Gastrocnemius medialis (tissue), 4 donors: ENCODE data around the gene GPAT2. TPM values are rescaled to one million over a fixed set of nuclear protein-coding genes. Genes with fewer than 3 reads are reported as not detected.
"Not testable (repeated sequence)": the region's sequence is repeated elsewhere in the genome, so short reads cannot be mapped to it uniquely, and the experiment has no call there.

Experiments
- ATAC-seq, 2 donors: fragments of 150-250 bp; one replicate each; pipeline ENCODE4 v1.9.1; 2016
- DNase-seq, 2 donors: peaks; one replicate each; pipeline ENCODE4 v3.0.0-alpha.2; 2019
- H3K27ac ChIP-seq, 4 donors: fragments of 200-600 bp; sonication (generic); 1 replicate in 1 of 4; 2 replicates in 3 of 4; pipeline ENCODE4 v1.5.1; 2016 to 2018; ENCODE audit warnings: mild to moderate bottlenecking in 2 of 4, moderate library complexity in 1 of 4
- H3K27me3 ChIP-seq, 3 donors: fragments of 200-600 bp; sonication (generic) in 2 of 3; 1 replicate in 1 of 3; 2 replicates in 2 of 3; pipeline versions ENCODE4 v1.5.1 to v1.6.0; 2016 to 2019; ENCODE audit warnings: mild to moderate bottlenecking in 1 of 3, moderate library complexity in 1 of 3
- H3K36me3 ChIP-seq, 2 donors: fragments of 200-600 bp; sonication (generic) in 1 of 2; one replicate each; pipeline ENCODE4 v1.5.1; 2017 to 2018
- H3K4me1 ChIP-seq, 2 donors: fragments of 200-600 bp; sonication (generic) in 1 of 2; one replicate each; pipeline ENCODE4 v1.5.1; 2016 to 2017; ENCODE audit warnings: mild to moderate bottlenecking in 2 of 2
- H3K4me3 ChIP-seq, 4 donors: fragments of 200-600 bp; sonication (generic) in 3 of 4; 1 replicate in 1 of 4; 2 replicates in 3 of 4; pipeline ENCODE4 v1.5.1; 2016 to 2019; ENCODE audit warnings: mild to moderate bottlenecking in 2 of 4
- H3K9me3 ChIP-seq, 3 donors: fragments of 200-600 bp; sonication (generic) in 2 of 3; 1 replicate in 1 of 3; 2 replicates in 2 of 3; pipeline ENCODE4 v1.5.1; 2016 to 2019
- POLR2A ChIP-seq, 2 donors: fragments of 450-650 bp; IDR thresholded peaks; one replicate each; pipeline ENCODE4 v1.6.1; 2017; ENCODE audit warnings: antibody characterized with exemption in 2 of 2, mild to moderate bottlenecking in 2 of 2, moderate library complexity in 2 of 2
- in situ Hi-C, 4 donors: fragments of 200-750 bp; cut with MboI; loops; one replicate each; pipeline versions ENCODE4 v1.15.0 to v1.8.0; 2017; ENCODE audit warnings: low sequenced_read_pairs in 4 of 4
- intact Hi-C: fragments of 100-400 bp; cut with DNase I; formaldehyde crosslinking; loops from one replicate; pipeline ENCODE4 v1.15.1; 2023; ENCODE audit warnings: low total_unique reads
- total RNA-seq, 4 donors: library from RNA; depleted of rRNA; stranded (reverse); fragments of >200 nt; gene quantifications; one replicate each; pipeline versions ENCODE4 v1.1.0 to v1.2.3, GENCODE V29; 2016
- TF ChIP-seq, protein P1 (sequence below), 5 experiments: fragments of 450-650 bp in 3 of 5; fragments of 200-600 bp in 2 of 5; sonication (generic) in 2 of 5; IDR thresholded peaks in 4 of 5; conservative IDR thresholded peaks in 1 of 5; 1 replicate in 4 of 5; 2 replicates in 1 of 5; pipeline ENCODE4 v1.5.1; 2016 to 2019; ENCODE audit warnings: antibody characterized with exemption in 5 of 5, mild to moderate bottlenecking in 3 of 5, moderate library complexity in 3 of 5

Gene GPAT2
- total RNA-seq, 4 donors from 2014 or later = 1.1 to 8.2 (median 4.9) TPM

GRCh38 chr2:95992520-95993272 lies 42.0 kb downstream of the GPAT2 start:
- peak overlapping the region; percentile 87 to 92 (median 90) for H3K27ac ChIP-seq
- peak; percentile 28 to 39 for DNase-seq
- TF ChIP-seq, protein P1, sequence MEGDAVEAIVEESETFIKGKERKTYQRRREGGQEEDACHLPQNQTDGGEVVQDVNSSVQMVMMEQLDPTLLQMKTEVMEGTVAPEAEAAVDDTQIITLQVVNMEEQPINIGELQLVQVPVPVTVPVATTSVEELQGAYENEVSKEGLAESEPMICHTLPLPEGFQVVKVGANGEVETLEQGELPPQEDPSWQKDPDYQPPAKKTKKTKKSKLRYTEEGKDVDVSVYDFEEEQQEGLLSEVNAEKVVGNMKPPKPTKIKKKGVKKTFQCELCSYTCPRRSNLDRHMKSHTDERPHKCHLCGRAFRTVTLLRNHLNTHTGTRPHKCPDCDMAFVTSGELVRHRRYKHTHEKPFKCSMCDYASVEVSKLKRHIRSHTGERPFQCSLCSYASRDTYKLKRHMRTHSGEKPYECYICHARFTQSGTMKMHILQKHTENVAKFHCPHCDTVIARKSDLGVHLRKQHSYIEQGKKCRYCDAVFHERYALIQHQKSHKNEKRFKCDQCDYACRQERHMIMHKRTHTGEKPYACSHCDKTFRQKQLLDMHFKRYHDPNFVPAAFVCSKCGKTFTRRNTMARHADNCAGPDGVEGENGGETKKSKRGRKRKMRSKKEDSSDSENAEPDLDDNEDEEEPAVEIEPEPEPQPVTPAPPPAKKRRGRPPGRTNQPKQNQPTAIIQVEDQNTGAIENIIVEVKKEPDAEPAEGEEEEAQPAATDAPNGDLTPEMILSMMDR (IDR thresholded peaks at IDR 0.05 in 4 of 5, conservative IDR thresholded peaks at IDR 0.05 in 1 of 5) = peak; percentile 83 to 95 (median 94)
- peak overlapping the region; percentile 67 to 98 (median 76) for H3K4me3 ChIP-seq
- H3K27me3 ChIP-seq, in situ Hi-C loops, H3K9me3 ChIP-seq, H3K4me1 ChIP-seq, H3K36me3 ChIP-seq: not testable (repeated sequence)
- ATAC-seq = peak; percentile 93 to 97
- intact Hi-C loops = loop anchor here (2.0 to 10.0 kb wide), 3 partner anchors 124 to 255 kb away; partner anchors contain the start of gene ADRA2B

- in situ Hi-C loops, H3K36me3 ChIP-seq, H3K27me3 ChIP-seq, DNase-seq, H3K4me1 ChIP-seq, H3K9me3 ChIP-seq: not testable (repeated sequence)
- intact Hi-C loops = loop anchor here (2.0 to 10.0 kb wide), 3 partner anchors 125 to 255 kb away; partner anchors contain the start of gene ADRA2B
- peak overlapping the region; percentile 67 to 98 (median 76) for H3K4me3 ChIP-seq
- H3K27ac ChIP-seq = peak overlapping the region; percentile 87 to 92 (median 90)
- peak; percentile 65 to 67 for ATAC-seq
These were observed 42.6 kb downstream of the GPAT2 start for GRCh38 chr2:95992102-95992501.

DNA sequence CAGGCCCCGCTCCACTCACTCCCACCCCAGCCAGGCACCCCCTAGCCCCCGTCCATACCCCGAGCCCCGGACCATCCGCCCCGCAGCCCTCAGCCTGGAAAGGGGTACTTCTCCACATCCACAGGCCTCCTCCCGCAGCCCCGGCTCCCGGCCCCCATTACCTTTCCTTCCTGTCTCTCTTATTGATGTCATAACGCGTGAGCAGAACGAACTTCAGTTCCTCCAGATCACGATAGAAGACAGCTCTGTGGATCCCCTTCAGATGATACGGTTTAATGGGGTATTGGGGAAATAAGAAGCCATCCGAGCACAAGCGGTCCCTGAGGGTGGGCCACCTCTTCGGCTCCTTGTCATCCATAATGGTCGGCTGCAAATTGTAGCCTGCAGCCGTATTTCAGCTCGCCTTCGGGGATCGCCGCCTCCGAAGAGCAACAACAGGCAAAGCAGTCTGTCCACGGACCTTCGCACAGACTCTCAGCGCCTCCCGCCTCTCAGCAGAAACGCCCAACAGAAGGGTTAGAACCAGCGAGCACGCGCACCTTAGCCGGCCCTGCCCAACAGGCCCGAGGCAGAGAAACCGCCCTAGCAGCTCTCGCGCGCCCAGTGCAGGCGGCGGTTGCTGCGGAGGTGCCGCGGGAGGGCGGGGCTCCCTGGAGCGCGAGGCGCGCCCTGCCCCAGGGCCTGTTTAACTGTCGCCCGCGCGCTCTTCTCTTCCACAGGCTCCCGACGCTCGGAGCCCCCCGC lies 43.2 kb downstream of the GPAT2 start, which contains the start of gene ANKRD36C:
Gene ANKRD36C (minus strand): TSS at position 474 of the 744 bp plus-strand sequence. CDS start 116 bp downstream, at position 358.
- in situ Hi-C loops = not testable (repeated sequence)
- intact Hi-C loops = loop anchor here (2.0 to 10.0 kb wide), 3 partner anchors 125 to 256 kb away; partner anchors contain the start of gene ADRA2B
- peak in 1 of 2 donors; percentile 34 for TF ChIP-seq POLR2A (IDR thresholded peaks at IDR 0.05)

DNA sequence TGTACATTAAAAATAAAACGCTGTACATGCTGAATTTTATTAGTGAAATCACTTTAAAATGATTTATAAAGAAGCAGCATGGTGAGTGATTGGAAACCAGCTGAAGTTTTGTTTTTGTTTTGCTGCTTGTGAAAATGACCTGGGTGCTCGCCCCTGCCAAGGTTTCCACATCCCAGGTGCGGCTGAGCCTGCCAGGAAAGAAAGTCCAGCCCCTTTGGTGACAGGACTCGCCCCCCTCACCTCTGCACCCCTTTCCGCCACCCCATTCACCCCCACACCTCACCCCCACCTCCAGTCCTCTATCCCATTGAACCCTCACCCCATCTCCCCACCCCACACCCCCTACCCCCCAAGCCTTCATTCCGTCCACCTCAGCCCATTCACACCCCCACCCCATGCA lies 43.8 kb downstream of the GPAT2 start:
- ATAC-seq, in situ Hi-C loops, H3K36me3 ChIP-seq, H3K9me3 ChIP-seq, DNase-seq, H3K4me1 ChIP-seq, H3K27me3 ChIP-seq: not testable (repeated sequence)
- Histone ChIP-seq H3K4me3 (peak overlapping the region in 2 of 4 donors; percentile 28 to 69), H3K27ac (peak overlapping the region in 1 of 4 donors; percentile 54)
- intact Hi-C loops = loop anchor here (5.0 to 10.0 kb wide), 2 partner anchors 184 to 256 kb away; no protein-coding TSS in a partner anchor

More for the DNA sequence above, 43.2 kb downstream of the GPAT2 start, which contains the start of gene ANKRD36C:
- not testable (repeated sequence) for DNase-seq, H3K27me3 ChIP-seq, H3K9me3 ChIP-seq, H3K4me1 ChIP-seq, H3K36me3 ChIP-seq
- H3K27ac ChIP-seq = peak within 1 kb of the TSS; percentile 87 to 92 (median 90)
- ATAC-seq = peak; percentile 75 to 80
- H3K4me3 ChIP-seq = peak within 1 kb of the TSS; percentile 67 to 98 (median 76)

Other genes with a start within 250 kb of the GPAT2 start
- gene ANKRD36C, start 43.1 kb downstream of the GPAT2 start, total RNA-seq = 1 to 10 TPM; 1.2 to 7.3 (median 1.6) TPM
- 1 to 10 TPM; 2.4 to 5.6 (median 3.6) TPM for gene ADRA2B, start 81.7 kb upstream of the GPAT2 start, total RNA-seq
- gene ASTL, start 103.6 kb upstream of the GPAT2 start, total RNA-seq = not detected
- 1 to 10 TPM; 1.6 to 4.0 (median 2.9) TPM for gene DUSP2, start 110.5 kb upstream of the GPAT2 start, total RNA-seq
- 100 to 1,000 TPM; 237 to 512 (median 313) TPM for gene STARD7, start 173.9 kb upstream of the GPAT2 start, total RNA-seq
- 10 to 100 TPM; 27.1 to 38.8 (median 30.9) TPM for gene TMEM127, start 231.1 kb upstream of the GPAT2 start, total RNA-seq
- 100 to 1,000 TPM in 1 of 4 donors, 10 to 100 TPM in 3; 73.5 to 102 (median 95.6) TPM for gene CIAO1, start 231.3 kb upstream of the GPAT2 start, total RNA-seq